ENCODE results near the gene EPS8. TPM values are rescaled to one million over a fixed set of nuclear protein-coding genes. Genes with fewer than 3 reads are reported as not detected.

EPS8 gene
- total RNA-seq, 1 experiment from 2014 or later = 85.3 TPM

DNA sequence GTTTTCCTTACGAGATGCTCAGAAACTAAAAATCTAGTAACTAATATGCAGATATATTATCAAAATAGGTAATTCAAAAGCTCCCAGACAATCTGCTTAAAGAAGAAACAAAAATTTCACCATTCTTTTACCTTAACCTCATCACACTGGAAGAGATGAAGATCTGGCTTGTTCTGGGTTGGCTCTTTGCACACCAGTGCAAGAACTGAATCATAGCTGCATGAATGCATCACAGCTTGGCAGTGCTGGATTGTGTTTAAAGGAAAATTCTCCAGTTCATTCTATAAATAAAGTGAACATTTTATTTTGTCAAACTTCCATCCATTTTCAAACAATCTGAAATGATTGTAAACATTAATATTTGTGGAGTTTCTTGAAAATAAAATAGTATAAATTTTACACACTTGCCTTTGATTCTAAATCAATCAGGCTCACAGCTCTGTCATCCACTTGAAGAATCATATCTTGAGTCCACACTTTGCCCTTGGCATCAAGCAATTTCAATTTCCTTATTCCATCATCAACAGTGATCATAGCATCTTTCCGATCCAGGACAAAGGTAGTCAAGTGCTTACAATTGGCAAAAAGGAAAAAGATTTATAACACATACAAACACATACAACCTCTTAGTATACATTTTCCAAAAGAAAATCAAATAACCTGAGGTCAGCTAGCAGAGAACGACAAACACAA lies 119.8 kb downstream of the EPS8 start:
- POLR2A ChIA-PET = interaction anchor here (0.6 kb wide), 1 partner anchor 32 kb away, joined by 3 read pairs; no protein-coding TSS in a partner anchor
- TF ChIP-seq, protein P1, sequence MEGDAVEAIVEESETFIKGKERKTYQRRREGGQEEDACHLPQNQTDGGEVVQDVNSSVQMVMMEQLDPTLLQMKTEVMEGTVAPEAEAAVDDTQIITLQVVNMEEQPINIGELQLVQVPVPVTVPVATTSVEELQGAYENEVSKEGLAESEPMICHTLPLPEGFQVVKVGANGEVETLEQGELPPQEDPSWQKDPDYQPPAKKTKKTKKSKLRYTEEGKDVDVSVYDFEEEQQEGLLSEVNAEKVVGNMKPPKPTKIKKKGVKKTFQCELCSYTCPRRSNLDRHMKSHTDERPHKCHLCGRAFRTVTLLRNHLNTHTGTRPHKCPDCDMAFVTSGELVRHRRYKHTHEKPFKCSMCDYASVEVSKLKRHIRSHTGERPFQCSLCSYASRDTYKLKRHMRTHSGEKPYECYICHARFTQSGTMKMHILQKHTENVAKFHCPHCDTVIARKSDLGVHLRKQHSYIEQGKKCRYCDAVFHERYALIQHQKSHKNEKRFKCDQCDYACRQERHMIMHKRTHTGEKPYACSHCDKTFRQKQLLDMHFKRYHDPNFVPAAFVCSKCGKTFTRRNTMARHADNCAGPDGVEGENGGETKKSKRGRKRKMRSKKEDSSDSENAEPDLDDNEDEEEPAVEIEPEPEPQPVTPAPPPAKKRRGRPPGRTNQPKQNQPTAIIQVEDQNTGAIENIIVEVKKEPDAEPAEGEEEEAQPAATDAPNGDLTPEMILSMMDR (IDR thresholded peaks at IDR 0.05; ENCODE audit: unreplicated experiment) = no peak
- intact Hi-C loops (cut with micrococcal nuclease) = loop anchor here (10.0 kb wide), 1 partner anchor 185 kb away; no protein-coding TSS in a partner anchor
- no peak overlapping the region for H3K4me3 Mint-ChIP-seq (ENCODE audit: unreplicated experiment)
- no peaks in the 10 kb centered on the region for H3K27me3 Mint-ChIP-seq (ENCODE audit: insufficient read depth, unreplicated experiment)
- no TSS peak for BruUV-seq (replicated peaks)
- CTCF ChIA-PET = interaction anchor here (1.0 kb wide), 1 partner anchor 187 kb away, joined by 3 read pairs; no protein-coding TSS in a partner anchor
- H3K9me3 Mint-ChIP-seq (ENCODE audit: unreplicated experiment) = no peaks in the 10 kb centered on the region
- H3K36me3 Mint-ChIP-seq (ENCODE audit: insufficient read depth, unreplicated experiment) = peaks cover 31% of the 10 kb centered on the region
- H3K27ac Mint-ChIP-seq (ENCODE audit: low read depth, unreplicated experiment) = no peak overlapping the region
- DNase-seq (ENCODE audit: unreplicated experiment) = no peak
- no peaks in the 10 kb centered on the region for H3K4me1 Mint-ChIP-seq (ENCODE audit: insufficient read depth, unreplicated experiment)

DNA sequence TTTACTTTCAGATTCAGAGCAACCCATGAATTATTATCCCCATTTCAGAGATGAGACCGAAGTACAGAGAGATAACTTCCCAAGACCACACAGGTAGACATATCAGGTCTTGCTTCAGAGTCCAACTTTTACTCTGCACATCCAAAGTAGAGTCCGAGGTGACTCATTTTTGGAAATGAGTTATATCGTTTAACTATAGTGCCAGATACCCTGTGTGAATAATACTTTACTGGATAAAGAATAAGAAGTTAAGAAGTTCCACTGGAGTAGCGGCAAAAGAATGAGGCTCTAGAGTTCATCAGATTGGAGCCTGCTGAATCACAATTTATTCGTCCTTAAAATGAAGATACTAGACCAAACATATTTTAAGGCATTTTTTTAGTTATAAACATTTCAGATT lies 124.7 kb downstream of the EPS8 start:
- H3K4me1 Mint-ChIP-seq (ENCODE audit: insufficient read depth, unreplicated experiment) = peaks cover 12% of the 10 kb centered on the region
- intact Hi-C loops (cut with micrococcal nuclease) = loop anchor here (10.0 kb wide), 1 partner anchor 190 kb away; no protein-coding TSS in a partner anchor

DNA sequence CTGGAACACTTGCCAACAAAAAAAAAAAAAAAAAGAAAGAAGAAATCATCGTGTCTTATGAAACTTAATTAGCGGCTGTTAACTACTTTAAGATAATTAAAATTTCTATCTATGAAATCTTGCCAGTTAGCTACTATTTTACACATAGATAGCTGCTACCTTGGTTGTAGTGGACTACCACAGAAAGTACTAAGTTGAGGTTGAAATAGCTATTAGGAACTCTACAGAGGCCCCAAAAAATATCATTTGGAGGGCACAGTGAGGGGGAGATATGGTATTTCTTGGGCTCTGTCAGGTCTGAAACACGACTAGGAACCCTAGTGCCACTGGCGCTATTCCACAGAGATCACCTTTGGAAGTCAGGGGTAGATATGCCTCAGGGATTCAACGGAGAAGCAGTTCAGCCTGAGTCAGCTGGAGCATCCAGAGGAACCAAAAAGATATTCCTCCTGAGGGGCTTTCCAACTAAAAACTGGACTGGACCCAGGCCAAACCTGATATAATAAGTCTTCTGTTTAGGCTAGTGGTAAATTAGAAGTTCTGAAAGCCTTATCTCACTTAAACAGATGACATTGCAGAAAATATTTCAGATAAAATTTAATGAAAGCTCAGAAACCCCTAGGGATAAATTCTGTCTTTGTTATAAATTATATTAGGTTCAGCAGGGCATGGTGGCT lies 126.1 kb downstream of the EPS8 start:
- CTCF ChIA-PET = interaction anchor here (0.6 to 2.0 kb wide), 6 partner anchors 19 to 139 kb away, joined by 3 to 9 read pairs (median 4); no protein-coding TSS in a partner anchor
- Mint-ChIP-seq H3K36me3 (ENCODE audit: insufficient read depth, unreplicated experiment) (peaks cover 17% of the 10 kb centered on the region), H3K9me3 (ENCODE audit: unreplicated experiment) (no peaks in the 10 kb centered on the region), H3K27ac (ENCODE audit: low read depth, unreplicated experiment) (peak overlapping the region; percentile 97), H3K4me3 (ENCODE audit: unreplicated experiment) (peak overlapping the region; percentile 55), H3K27me3 (ENCODE audit: insufficient read depth, unreplicated experiment) (no peaks in the 10 kb centered on the region), H3K4me1 (ENCODE audit: insufficient read depth, unreplicated experiment) (peaks cover 12% of the 10 kb centered on the region)
- DNase-seq (ENCODE audit: unreplicated experiment) = no peak
- POLR2A ChIA-PET = interaction anchor here (0.7 to 2.4 kb wide), 14 partner anchors 14 to 860 kb away, joined by 3 to 17 read pairs (median 3); partner anchors contain the start of genes C12orf60, DERA, EPS8 and STRAP
- intact Hi-C loops (cut with micrococcal nuclease) = loop anchor here (2.0 to 10.0 kb wide), 2 partner anchors 126 to 192 kb away; partner anchors contain the start of gene EPS8
- no TSS peak for BruUV-seq (replicated peaks)
- TF ChIP-seq, protein P1 (IDR thresholded peaks at IDR 0.05; ENCODE audit: unreplicated experiment) = no peak

More for the DNA sequence above, 124.7 kb downstream of the EPS8 start:
- BruUV-seq (replicated peaks) = no TSS peak
- Mint-ChIP-seq H3K36me3 (ENCODE audit: insufficient read depth, unreplicated experiment) (peaks cover 22% of the 10 kb centered on the region), H3K4me3 (ENCODE audit: unreplicated experiment) (no peak overlapping the region), H3K9me3 (ENCODE audit: unreplicated experiment) (no peaks in the 10 kb centered on the region), H3K27me3 (ENCODE audit: insufficient read depth, unreplicated experiment) (no peaks in the 10 kb centered on the region), H3K27ac (ENCODE audit: low read depth, unreplicated experiment) (peak overlapping the region; percentile 35)
- CTCF ChIA-PET = interaction anchor here (1.3 kb wide), 1 partner anchor 74 kb away, joined by 3 read pairs; no protein-coding TSS in a partner anchor
- TF ChIP-seq, protein P1 (IDR thresholded peaks at IDR 0.05; ENCODE audit: unreplicated experiment) = no peak
- DNase-seq (ENCODE audit: unreplicated experiment) = peak; percentile 67
- POLR2A ChIA-PET = no interaction called here

Measured in MCF 10A (cell line).